Trophoblast cell (in vitro differentiated cells and primary cell): Measurements from ENCODE around the gene MCTP2.

Experiments
- DNase-seq, 2 donors: peaks; one replicate each; pipeline ENCODE4 v3.0.0-alpha.2; 2016
- H2AFZ ChIP-seq: 2 replicates; pipeline ENCODE4 v1.6.1; 2013; ENCODE audit warnings: low read length, moderate library complexity, mild to moderate bottlenecking; ENCODE audit not compliant: insufficient read depth, poor library complexity
- H2AK5ac ChIP-seq: 2 replicates; pipeline ENCODE4 v1.6.1; 2013; ENCODE audit warnings: mild to moderate bottlenecking, low read length
- H2BK120ac ChIP-seq: 2 replicates; pipeline ENCODE4 v1.6.1; 2013; ENCODE audit warnings: low read length, mild to moderate bottlenecking, moderate library complexity; ENCODE audit not compliant: insufficient read depth, poor library complexity
- H2BK12ac ChIP-seq: 2 replicates; pipeline ENCODE4 v1.6.1; 2013; ENCODE audit warnings: mild to moderate bottlenecking, low read length, moderate library complexity
- H2BK5ac ChIP-seq: 2 replicates; pipeline ENCODE4 v1.6.1; 2013; ENCODE audit warnings: low read length, low read depth, moderate library complexity, mild to moderate bottlenecking; ENCODE audit not compliant: poor library complexity
- H3K14ac ChIP-seq: 2 replicates; pipeline ENCODE4 v1.6.1; 2013; ENCODE audit warnings: mild to moderate bottlenecking, low read length
- H3K18ac ChIP-seq: 2 replicates; pipeline ENCODE4 v1.6.1; 2013; ENCODE audit warnings: mild to moderate bottlenecking, low read length
- H3K23ac ChIP-seq: 2 replicates; pipeline ENCODE4 v1.6.1; 2013; ENCODE audit warnings: low read length
- H3K27ac ChIP-seq: 2 replicates; pipeline ENCODE4 v1.5.1; 2013; ENCODE audit warnings: low read depth, mild to moderate bottlenecking, inconsistent platforms, low read length, moderate library complexity
- H3K27me3 ChIP-seq: 2 replicates; pipeline ENCODE4 v1.6.1; 2013; ENCODE audit warnings: inconsistent platforms, mild to moderate bottlenecking, low read length, moderate library complexity; ENCODE audit not compliant: insufficient read depth
- H3K36me3 ChIP-seq, 2 experiments: 1 replicate in 1 of 2; 2 replicates in 1 of 2; pipeline ENCODE4 v1.6.1; 2013; ENCODE audit warnings: low read length in 2 of 2, mild to moderate bottlenecking in 2 of 2, moderate library complexity in 1 of 2; ENCODE audit not compliant: insufficient read depth in 2 of 2, control insufficient read depth in 1 of 2
- H3K4ac ChIP-seq: 2 replicates; pipeline ENCODE4 v1.6.1; 2013; ENCODE audit warnings: low read depth, mild to moderate bottlenecking, low read length, moderate library complexity
- H3K4me1 ChIP-seq, 2 experiments: 1 replicate in 1 of 2; 2 replicates in 1 of 2; pipeline ENCODE4 v1.6.1; 2013; ENCODE audit warnings: low read length in 2 of 2, mild to moderate bottlenecking in 2 of 2, moderate library complexity in 1 of 2; ENCODE audit not compliant: insufficient read depth in 2 of 2, control insufficient read depth in 1 of 2
- H3K4me2 ChIP-seq: 2 replicates; pipeline ENCODE4 v1.6.1; 2013; ENCODE audit warnings: inconsistent platforms, mild to moderate bottlenecking, low read length, moderate library complexity
- H3K4me3 ChIP-seq: 2 replicates; pipeline ENCODE4 v1.5.1; 2013; ENCODE audit warnings: mild to moderate bottlenecking, low read depth, low read length, inconsistent platforms
- H3K79me1 ChIP-seq: one replicate; pipeline ENCODE4 v1.6.1; 2013; ENCODE audit warnings: low read length
- H3K79me2 ChIP-seq: 2 replicates; pipeline ENCODE4 v1.6.1; 2013; ENCODE audit warnings: low read length, mild to moderate bottlenecking; ENCODE audit not compliant: control insufficient read depth, insufficient read depth, poor library complexity
- H3K9ac ChIP-seq: 2 replicates; pipeline ENCODE4 v1.6.1; 2013; ENCODE audit warnings: mild to moderate bottlenecking, low read length
- H3K9me3 ChIP-seq: 2 replicates; pipeline ENCODE4 v1.6.1; 2013; ENCODE audit warnings: low read depth, mild to moderate bottlenecking, control low read depth, inconsistent platforms, low read length; ENCODE audit not compliant: insufficient read depth
- H4K12ac ChIP-seq: 2 replicates; pipeline ENCODE4 v1.6.1; 2013; ENCODE audit warnings: low read depth, mild to moderate bottlenecking, low read length, moderate library complexity
- H4K8ac ChIP-seq: 2 replicates; pipeline ENCODE4 v1.6.1; 2013; ENCODE audit warnings: low read depth, mild to moderate bottlenecking, low read length, moderate library complexity
- H4K91ac ChIP-seq: one replicate; pipeline ENCODE4 v1.6.1; 2013; ENCODE audit warnings: low read depth, mild to moderate bottlenecking, low read length, moderate library complexity
- WGBS: extraction: QIAGEN DNeasy Blood & Tissue Kit; methylation state at CpG from one replicate; pipeline ENCODE4 v1.1.7; 2013; ENCODE audit warnings: missing lambda C conversion rate; ENCODE audit not compliant: insufficient read length, insufficient coverage; ENCODE audit errors: extremely low coverage; 5-methylcytosine and 5-hydroxymethylcytosine counted together

The MCTP2 gene

GRCh38 chr15:94370206-94370935, 139.0 kb downstream of the MCTP2 start:
- no peaks in the 10 kb centered on the region for H3K9me3 ChIP-seq
- H4K8ac ChIP-seq: no peak overlapping the region
- H2AFZ ChIP-seq: no peak overlapping the region

DNA sequence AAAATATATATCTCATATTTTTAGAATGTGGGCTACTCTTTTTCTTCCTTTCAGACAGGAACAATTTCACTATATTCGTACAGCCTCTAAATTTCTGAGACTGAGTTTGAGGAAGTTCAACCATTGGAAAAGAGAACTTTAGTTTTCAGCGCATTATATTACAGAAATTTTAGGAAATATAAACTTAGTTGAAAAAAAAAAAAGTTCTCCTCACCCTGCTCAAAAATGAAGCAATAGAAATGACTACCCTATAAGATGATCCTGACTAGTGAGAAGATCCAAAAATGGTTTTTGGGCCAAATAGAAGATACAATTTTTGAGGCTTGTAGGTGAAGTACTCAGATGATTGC, 139.6 kb downstream of the MCTP2 start:
- Histone ChIP-seq H3K4me2 (no peak overlapping the region), H3K9ac (no peak overlapping the region), H3K18ac (no peak overlapping the region), H4K12ac (no peak overlapping the region), H2BK120ac (no peak overlapping the region), H3K79me2 (no peaks in the 10 kb centered on the region), H3K4me1 (no peaks in the 10 kb centered on the region), H4K91ac (no peak overlapping the region), H3K36me3 (no peaks in the 10 kb centered on the region), H3K79me1 (no peaks in the 10 kb centered on the region), H3K4me3 (no peak overlapping the region), H3K27ac (no peak overlapping the region), H2AK5ac (no peak overlapping the region), H3K23ac (no peak overlapping the region), H3K14ac (no peak overlapping the region), H2BK5ac (no peak overlapping the region), H2BK12ac (no peak overlapping the region), H2AFZ (no peak overlapping the region), H3K27me3 (no peaks in the 10 kb centered on the region), H3K4ac (no peak overlapping the region), H4K8ac (no peak overlapping the region), H3K9me3 (no peaks in the 10 kb centered on the region)
- DNase-seq: no peak
- no CpG with 5 or more reads among the region's 2 CpGs for WGBS

More at GRCh38 chr15:94370206-94370935, 139.0 kb downstream of the MCTP2 start:
- Histone ChIP-seq H3K27me3 (no peaks in the 10 kb centered on the region), H3K4me2 (no peak overlapping the region), H3K36me3 (no peaks in the 10 kb centered on the region), H3K14ac (no peak overlapping the region), H3K79me1 (no peaks in the 10 kb centered on the region), H2BK12ac (no peak overlapping the region), H3K79me2 (no peaks in the 10 kb centered on the region), H4K91ac (no peak overlapping the region), H3K23ac (no peak overlapping the region), H3K4me3 (no peak overlapping the region), H3K4me1 (no peaks in the 10 kb centered on the region), H2BK120ac (no peak overlapping the region), H3K4ac (no peak overlapping the region), H2BK5ac (no peak overlapping the region), H4K12ac (no peak overlapping the region), H3K9ac (no peak overlapping the region), H3K27ac (no peak overlapping the region), H2AK5ac (no peak overlapping the region), H3K18ac (no peak overlapping the region)
- peak in 1 of 2 donors; percentile 5 for DNase-seq
- no CpG with 5 or more reads among the region's 10 CpGs for WGBS

- Histone ChIP-seq H4K12ac (no peak overlapping the region), H3K9me3 (no peaks in the 10 kb centered on the region)
- no CpG with 5 or more reads among the region's 6 CpGs for WGBS
These were observed 141.5 kb downstream of the MCTP2 start for GRCh38 chr15:94372821-94373220.

DNA sequence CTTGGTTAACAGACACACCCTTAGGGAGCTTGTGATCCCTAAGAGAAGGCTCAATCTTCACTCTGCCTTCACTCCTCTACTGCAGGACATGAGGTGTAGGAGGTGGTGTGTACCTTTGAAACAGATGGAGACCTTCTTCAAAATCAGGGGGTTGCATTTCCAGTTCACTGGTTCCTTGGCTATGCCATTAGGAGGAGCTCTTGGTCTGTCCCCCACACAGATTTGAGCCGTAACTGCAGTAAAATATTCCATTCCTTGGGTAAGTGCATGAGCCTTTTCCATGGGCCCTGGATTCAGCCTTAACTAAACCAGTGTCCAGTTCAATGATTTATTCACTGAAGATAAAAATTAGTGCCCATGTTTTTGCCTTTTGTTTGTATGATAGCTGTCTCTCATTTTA, 144.6 kb downstream of the MCTP2 start:
- Histone ChIP-seq H3K27me3 (no peaks in the 10 kb centered on the region), H2AFZ (no peak overlapping the region), H3K9ac (no peak overlapping the region), H3K36me3 (no peaks in the 10 kb centered on the region), H3K4me1 (no peaks in the 10 kb centered on the region), H2AK5ac (no peak overlapping the region), H2BK120ac (no peak overlapping the region), H3K27ac (no peak overlapping the region), H3K79me1 (no peaks in the 10 kb centered on the region), H3K4me3 (no peak overlapping the region), H3K14ac (no peak overlapping the region), H2BK5ac (no peak overlapping the region), H4K91ac (no peak overlapping the region), H3K4ac (no peak overlapping the region), H4K12ac (no peak overlapping the region), H3K79me2 (no peaks in the 10 kb centered on the region), H3K9me3 (no peaks in the 10 kb centered on the region), H3K23ac (no peak overlapping the region), H3K4me2 (no peak overlapping the region), H4K8ac (no peak overlapping the region), H3K18ac (no peak overlapping the region), H2BK12ac (no peak overlapping the region)
- no peak for DNase-seq
- WGBS: no CpG with 5 or more reads among the region's 1 CpG

More at GRCh38 chr15:94372821-94373220, 141.5 kb downstream of the MCTP2 start:
- Histone ChIP-seq H3K4ac (no peak overlapping the region), H3K27me3 (no peaks in the 10 kb centered on the region), H3K9ac (no peak overlapping the region), H3K4me2 (no peak overlapping the region), H2BK5ac (no peak overlapping the region), H4K8ac (no peak overlapping the region), H2BK12ac (no peak overlapping the region), H3K4me3 (no peak overlapping the region), H3K79me1 (no peaks in the 10 kb centered on the region), H3K14ac (no peak overlapping the region), H3K27ac (no peak overlapping the region), H2AK5ac (no peak overlapping the region), H2BK120ac (no peak overlapping the region), H3K23ac (no peak overlapping the region), H4K91ac (no peak overlapping the region), H2AFZ (no peak overlapping the region), H3K79me2 (no peaks in the 10 kb centered on the region), H3K36me3 (no peaks in the 10 kb centered on the region), H3K18ac (no peak overlapping the region), H3K4me1 (no peaks in the 10 kb centered on the region)
- DNase-seq: no peak
